Measurements from ENCODE around the gene TMCC3.

DNA sequence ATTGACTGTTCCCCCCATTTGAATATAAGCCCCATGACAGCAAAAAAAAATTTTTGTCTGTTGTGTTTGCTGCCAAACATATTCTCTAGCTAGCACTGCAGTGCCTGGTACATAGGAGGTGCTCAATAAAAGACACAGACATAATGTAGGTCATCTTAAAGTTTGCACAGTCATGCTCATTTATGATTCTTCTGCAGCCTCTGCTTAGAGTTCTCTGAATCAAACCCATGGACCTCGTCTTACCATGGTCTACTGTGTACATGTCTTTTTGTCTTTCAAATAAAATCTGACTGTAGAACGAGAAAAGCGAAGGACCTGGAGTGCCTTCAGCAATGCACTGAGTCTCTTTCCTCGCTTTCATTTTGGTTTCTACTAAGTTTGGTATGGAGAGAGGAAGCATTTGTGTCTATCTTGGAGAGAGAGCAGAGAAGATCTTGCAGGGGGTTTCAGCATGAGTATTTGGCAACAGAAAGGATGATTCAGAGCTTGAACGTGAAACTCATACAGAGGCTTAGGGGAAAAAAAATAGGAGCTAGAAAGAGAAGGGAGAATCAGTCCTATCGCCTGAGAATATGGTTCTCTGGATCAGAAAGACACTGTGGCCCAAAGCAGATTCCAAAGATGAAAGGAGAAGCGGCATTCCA lies 38.8 kb upstream of the TMCC3 start:
- TF ChIP-seq EZH2 (IDR thresholded peaks at IDR 0.05; ENCODE audit: insufficient read depth, poor library complexity, severe bottlenecking) (no peak), EZH2phosphoT487 (IDR thresholded peaks at IDR 0.05; ENCODE audit: insufficient read depth, low read depth) (no peak)
